Immature natural killer cell (primary cell): ENCODE measurements around the gene ZBTB39. TPM values are rescaled to one million over a fixed set of nuclear protein-coding genes. Genes with fewer than 3 reads are reported as not detected.
A peak's percentile ranks its signal among the peaks of the same experiment; 100 is the strongest.
"Not testable (repeated sequence)": the region's sequence is repeated elsewhere in the genome, so short reads cannot be mapped to it uniquely, and the experiment has no call there.

Experiments
- DNase-seq, 3 donors: peaks; one replicate each; pipeline ENCODE4 v3.0.0; 2022; ENCODE audit warnings: mixed read lengths in 1 of 3
- H3K27ac Mint-ChIP-seq, 6 donors: one replicate each; pipeline ENCODE4 v1.8.0; 2020; ENCODE audit warnings: mixed read lengths in 6 of 6, mild to moderate bottlenecking in 5 of 6, inconsistent platforms in 4 of 6, moderate library complexity in 3 of 6
- H3K27me3 Mint-ChIP-seq, 3 donors: one replicate each; pipeline ENCODE4 v1.8.0; 2020 to 2021; ENCODE audit warnings: low read depth in 3 of 3, mild to moderate bottlenecking in 3 of 3, mixed read lengths in 3 of 3, moderate library complexity in 3 of 3, inconsistent platforms in 1 of 3
- H3K36me3 Mint-ChIP-seq, 3 donors: one replicate each; pipeline ENCODE4 v1.8.0; 2020; ENCODE audit warnings: mixed read lengths in 3 of 3, inconsistent platforms in 2 of 3, mild to moderate bottlenecking in 2 of 3
- H3K4me1 Mint-ChIP-seq, 2 donors: one replicate each; pipeline ENCODE4 v1.8.0; 2020; ENCODE audit warnings: inconsistent platforms in 2 of 2, mild to moderate bottlenecking in 2 of 2, mixed read lengths in 2 of 2, moderate library complexity in 1 of 2
- H3K4me3 Mint-ChIP-seq, 5 donors: one replicate each; pipeline ENCODE4 v1.8.0; 2020; ENCODE audit warnings: mild to moderate bottlenecking in 5 of 5, mixed read lengths in 5 of 5, inconsistent platforms in 3 of 5, moderate library complexity in 3 of 5
- H3K9me3 Mint-ChIP-seq, 6 donors: one replicate each; pipeline ENCODE4 v1.8.0; 2020; ENCODE audit warnings: mild to moderate bottlenecking in 6 of 6, mixed read lengths in 6 of 6, inconsistent platforms in 4 of 6, moderate library complexity in 3 of 6
- polyA plus RNA-seq, 3 donors: library from polyadenylated mRNA; unstranded; fragments of 300-500 nt; fragmentation: Illumina TruSeq; gene quantifications; one replicate each; pipeline ENCODE4 v1.2.3, GENCODE V29; 2021

ZBTB39 gene, protein sequence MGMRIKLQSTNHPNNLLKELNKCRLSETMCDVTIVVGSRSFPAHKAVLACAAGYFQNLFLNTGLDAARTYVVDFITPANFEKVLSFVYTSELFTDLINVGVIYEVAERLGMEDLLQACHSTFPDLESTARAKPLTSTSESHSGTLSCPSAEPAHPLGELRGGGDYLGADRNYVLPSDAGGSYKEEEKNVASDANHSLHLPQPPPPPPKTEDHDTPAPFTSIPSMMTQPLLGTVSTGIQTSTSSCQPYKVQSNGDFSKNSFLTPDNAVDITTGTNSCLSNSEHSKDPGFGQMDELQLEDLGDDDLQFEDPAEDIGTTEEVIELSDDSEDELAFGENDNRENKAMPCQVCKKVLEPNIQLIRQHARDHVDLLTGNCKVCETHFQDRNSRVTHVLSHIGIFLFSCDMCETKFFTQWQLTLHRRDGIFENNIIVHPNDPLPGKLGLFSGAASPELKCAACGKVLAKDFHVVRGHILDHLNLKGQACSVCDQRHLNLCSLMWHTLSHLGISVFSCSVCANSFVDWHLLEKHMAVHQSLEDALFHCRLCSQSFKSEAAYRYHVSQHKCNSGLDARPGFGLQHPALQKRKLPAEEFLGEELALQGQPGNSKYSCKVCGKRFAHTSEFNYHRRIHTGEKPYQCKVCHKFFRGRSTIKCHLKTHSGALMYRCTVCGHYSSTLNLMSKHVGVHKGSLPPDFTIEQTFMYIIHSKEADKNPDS
- 1 to 10 TPM in 2 of 3 donors, not detected in 1; 1.1 to 2.6 TPM for polyA plus RNA-seq

DNA sequence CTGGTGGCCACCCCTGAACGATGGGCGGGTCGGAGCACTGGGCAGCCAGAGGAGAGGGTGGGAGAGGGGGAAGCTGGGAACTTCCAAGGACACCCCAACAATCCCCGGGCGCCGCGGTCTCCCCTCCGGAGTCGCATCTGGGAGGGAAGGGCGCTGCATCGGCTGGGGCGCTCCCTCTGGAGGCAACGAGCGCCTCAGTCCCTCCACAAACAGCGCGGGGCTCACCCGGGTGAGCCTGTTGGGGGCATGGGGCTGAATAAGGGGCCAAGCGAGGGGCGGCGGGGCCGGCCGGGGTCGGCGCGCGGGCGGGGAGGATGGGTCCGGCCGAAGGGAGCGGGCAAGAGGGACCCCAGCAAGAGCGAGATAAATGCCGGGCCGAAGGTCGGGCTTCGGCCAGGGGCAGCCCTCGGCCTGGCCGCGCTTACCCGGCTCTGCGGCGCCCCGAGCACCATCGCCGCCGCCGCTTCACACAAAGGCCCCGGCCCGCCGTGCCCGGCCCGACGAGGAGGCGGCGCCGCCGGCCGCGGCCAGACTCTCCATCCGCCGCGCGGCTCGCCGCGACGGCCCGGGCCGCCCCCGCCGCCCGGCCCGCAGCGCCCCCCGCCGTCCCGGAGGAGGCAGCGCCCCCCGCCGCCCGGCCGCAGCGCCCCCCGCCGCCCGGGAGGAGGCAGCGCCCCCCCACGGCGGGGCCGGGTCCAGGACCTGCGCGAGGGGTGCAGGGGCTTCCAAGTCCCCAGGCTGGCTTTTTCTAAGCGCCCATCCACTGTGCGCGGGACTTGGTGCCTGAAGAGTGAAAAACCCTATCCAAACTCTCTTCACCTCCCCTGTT is at the start of gene ZBTB39:
Gene ZBTB39, minus strand, starts transcription at position 567 of the 829 bp plus-strand sequence. CDS start 1,629 bp downstream, outside the sequence.
- peaks cover 8 to 21% (median 8%) of the 10 kb centered on the region in 3 donors for H3K36me3 Mint-ChIP-seq
- peaks cover 37 to 59% of the 10 kb centered on the region in 2 donors for H3K4me1 Mint-ChIP-seq
- DNase-seq = peak; percentile 64 to 75 (median 72)
- no peaks in the 10 kb centered on the region for H3K9me3 Mint-ChIP-seq
- peak within 1 kb of the TSS; percentile 85 to 95 (median 91) for H3K27ac Mint-ChIP-seq
- peaks cover 2 to 6% (median 3%) of the 10 kb centered on the region in 3 donors for H3K27me3 Mint-ChIP-seq
- H3K4me3 Mint-ChIP-seq = peak within 1 kb of the TSS; percentile 89 to 93 (median 93)

DNA sequence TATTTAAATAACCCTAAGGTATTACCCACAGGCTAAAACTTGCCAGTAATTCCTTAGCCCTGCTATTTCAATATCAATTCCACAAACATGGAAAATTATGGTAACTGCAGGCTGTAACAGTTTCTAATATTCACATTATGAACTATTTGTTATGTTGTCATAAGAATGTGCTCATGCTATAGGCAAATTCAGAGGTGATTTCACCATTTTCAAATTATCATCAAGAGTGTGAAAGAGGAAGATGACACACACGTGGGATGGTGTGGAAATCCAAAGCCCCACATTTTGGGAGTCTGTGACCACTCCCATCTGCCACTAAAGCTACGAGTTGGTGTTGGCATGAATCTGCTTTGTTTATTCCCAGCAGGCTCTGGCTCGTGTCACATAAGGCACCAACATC is 49.5 kb upstream of the ZBTB39 start:
- Mint-ChIP-seq H3K27me3 (peaks cover 0 to 1% (median under 1%) of the 10 kb centered on the region in 3 donors), H3K9me3 (no peaks in the 10 kb centered on the region), H3K4me3 (no peak overlapping the region), H3K27ac (no peak overlapping the region), H3K36me3 (peaks cover 0 to 23% (median 13%) of the 10 kb centered on the region in 3 donors), H3K4me1 (peaks cover 4 to 6% of the 10 kb centered on the region in 2 donors)
- DNase-seq = no peak

DNA sequence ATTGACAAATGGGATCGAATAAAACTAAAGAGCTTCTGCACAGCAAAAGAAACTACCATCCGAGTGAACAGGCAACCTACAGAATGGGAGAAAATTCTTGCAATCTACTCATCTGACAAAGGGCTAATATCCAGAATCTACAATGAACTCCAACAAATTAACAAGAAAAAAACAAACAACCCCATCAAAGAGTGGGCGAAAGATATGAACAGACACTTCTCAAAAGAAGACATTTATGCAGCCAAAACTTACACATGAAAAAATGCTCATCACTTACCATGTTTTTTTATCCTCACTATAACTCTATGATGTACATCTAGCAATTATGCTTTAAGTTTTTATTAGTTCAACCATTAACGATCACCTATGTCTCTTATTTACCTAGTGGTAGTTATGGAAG is 47.6 kb upstream of the ZBTB39 start:
- H3K9me3 Mint-ChIP-seq, DNase-seq, H3K27ac Mint-ChIP-seq, H3K27me3 Mint-ChIP-seq, H3K4me3 Mint-ChIP-seq: not testable (repeated sequence)
- Mint-ChIP-seq H3K4me1 (peaks cover 4 to 10% of the 10 kb centered on the region in 2 donors), H3K36me3 (peaks cover 0 to 14% (median 9%) of the 10 kb centered on the region in 3 donors)

DNA sequence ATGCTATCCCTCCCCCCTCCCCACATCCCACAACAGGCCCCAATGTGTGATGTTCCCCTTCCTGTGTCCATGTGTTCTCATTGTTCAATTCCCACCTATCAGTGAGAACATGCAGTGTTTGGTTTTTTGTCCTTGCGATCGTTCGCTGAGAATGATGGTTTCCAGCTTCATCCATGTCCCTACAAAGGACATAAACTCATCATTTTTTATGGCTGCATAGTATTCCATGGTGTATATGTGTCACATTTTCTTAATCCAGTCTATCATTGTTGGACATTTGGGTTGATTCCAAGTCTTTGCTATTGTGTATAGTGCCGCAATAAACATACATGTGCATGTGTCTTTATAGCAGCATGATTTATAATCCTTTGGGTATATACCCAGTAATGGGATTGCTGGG is 46.8 kb upstream of the ZBTB39 start:
- H3K4me1 Mint-ChIP-seq = peaks cover 6 to 17% of the 10 kb centered on the region in 2 donors
- not testable (repeated sequence) for H3K27ac Mint-ChIP-seq, H3K27me3 Mint-ChIP-seq, H3K9me3 Mint-ChIP-seq, DNase-seq, H3K36me3 Mint-ChIP-seq, H3K4me3 Mint-ChIP-seq

DNA sequence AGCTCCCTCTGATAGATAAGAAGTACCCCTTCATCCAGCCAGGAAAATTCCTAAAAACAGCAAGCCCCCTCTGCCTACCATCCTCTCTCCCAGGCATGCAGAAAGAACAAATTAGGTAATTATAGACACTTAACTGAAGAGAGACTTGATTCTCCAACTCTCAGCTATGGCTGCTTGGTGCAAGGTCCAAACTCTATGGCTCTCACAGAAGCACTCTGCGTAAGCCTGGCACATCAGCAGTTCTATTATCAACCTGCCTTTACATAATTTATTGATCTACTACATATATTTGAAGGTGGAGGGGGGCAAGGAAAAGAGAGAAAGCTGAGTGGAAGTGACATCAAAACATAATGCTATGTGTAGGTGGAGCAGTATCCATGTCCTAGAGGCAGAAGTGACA is 44.7 kb upstream of the ZBTB39 start:
- Mint-ChIP-seq H3K4me3 (no peak overlapping the region), H3K4me1 (peaks cover 25 to 38% of the 10 kb centered on the region in 2 donors), H3K9me3 (no peaks in the 10 kb centered on the region), H3K27ac (no peak overlapping the region), H3K36me3 (peaks cover 0 to 3% (median 0%) of the 10 kb centered on the region in 3 donors), H3K27me3 (peaks cover 3 to 11% (median 4%) of the 10 kb centered on the region in 3 donors)
- DNase-seq = no peak

DNA sequence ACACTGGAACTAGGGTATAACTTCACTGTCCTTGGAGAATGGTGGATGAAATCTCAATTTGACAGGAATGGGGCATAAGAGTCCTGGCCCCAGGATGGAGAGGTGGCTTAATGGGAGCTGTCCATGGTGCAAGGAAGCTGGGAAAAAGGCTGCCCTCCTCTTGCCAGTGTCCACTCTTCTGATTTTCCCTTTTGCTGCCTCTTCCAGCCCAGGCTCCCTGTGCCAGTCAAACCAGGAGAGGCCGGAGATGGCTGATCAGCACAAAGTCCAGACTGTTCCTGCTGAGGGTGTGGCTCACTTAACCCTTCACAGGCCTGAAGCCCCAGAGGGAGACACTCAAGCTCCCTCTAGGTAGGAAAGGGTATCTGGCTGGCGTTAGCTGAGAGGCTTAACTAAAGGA is 43.5 kb upstream of the ZBTB39 start, which contains the start of gene MYO1A:
Gene MYO1A, minus strand, starts transcription at position 240 of the 400 bp plus-strand sequence. CDS start 1,806 bp downstream, outside the sequence.
- peaks cover 0 to 3% (median 0%) of the 10 kb centered on the region in 3 donors for H3K36me3 Mint-ChIP-seq
- no peak within 1 kb of the TSS for H3K27ac Mint-ChIP-seq
- H3K27me3 Mint-ChIP-seq = peaks cover 6 to 11% (median 8%) of the 10 kb centered on the region in 3 donors
- H3K9me3 Mint-ChIP-seq = no peaks in the 10 kb centered on the region
- no peak within 1 kb of the TSS for H3K4me3 Mint-ChIP-seq
- no peak for DNase-seq
- peaks cover 25 to 42% of the 10 kb centered on the region in 2 donors for H3K4me1 Mint-ChIP-seq

DNA sequence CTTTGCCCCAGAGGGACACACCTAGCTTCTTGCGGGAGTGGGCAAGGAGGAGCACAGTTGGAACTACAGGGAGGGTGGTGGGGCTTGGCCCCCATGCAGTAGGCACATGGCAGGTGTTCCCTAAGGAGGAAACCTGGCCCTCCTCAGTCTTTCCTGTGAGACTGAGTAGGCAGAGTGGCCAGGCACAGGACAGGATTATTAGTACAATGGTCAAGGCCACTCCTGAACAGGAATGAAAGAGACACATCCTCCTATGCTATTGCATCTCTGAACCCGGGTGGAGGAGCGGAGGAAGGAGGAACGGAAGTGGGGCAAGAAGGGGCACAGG is 42.7 kb upstream of the ZBTB39 start:
- peaks cover 25 to 42% of the 10 kb centered on the region in 2 donors for H3K4me1 Mint-ChIP-seq
- H3K36me3 Mint-ChIP-seq = peaks cover 0 to 3% (median 0%) of the 10 kb centered on the region in 3 donors
- H3K27ac Mint-ChIP-seq = no peak overlapping the region
- peaks cover 6 to 11% (median 9%) of the 10 kb centered on the region in 3 donors for H3K27me3 Mint-ChIP-seq
- no peaks in the 10 kb centered on the region for H3K9me3 Mint-ChIP-seq
- DNase-seq = no peak
- H3K4me3 Mint-ChIP-seq = no peak overlapping the region

DNA sequence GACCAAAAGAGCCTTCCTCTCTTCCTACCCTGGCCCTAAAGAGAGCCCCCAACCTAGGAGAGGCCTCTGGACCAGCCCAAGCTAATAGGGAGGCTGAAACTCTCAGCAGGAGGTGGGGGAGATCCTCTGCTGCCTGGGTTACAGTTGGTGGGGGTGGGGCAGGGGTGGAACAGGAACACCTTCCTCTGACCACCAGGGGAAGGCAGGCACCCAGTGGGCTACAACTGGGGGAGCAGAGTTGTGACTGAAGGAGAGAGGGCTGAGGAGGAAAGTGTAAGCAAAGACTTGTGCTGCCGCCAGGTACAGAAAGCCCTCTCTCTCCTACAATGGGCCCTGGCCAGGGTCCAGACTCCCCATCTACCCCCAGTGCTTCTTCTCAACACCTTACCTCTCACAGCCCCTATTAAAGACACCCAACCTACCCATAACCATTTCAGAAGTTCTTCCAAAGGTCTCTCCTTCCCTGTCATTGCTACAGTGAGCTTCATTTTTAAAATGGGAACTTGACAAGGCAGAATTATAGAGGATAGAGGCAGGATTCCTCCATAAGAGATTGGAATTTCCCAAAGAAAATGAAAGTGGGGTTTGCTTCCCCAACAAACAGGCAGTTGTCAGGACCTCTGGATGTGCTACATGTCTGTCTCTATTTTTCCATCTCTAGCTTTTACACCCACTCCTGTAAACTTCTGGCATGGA is 42.2 kb upstream of the ZBTB39 start:
- H3K9me3 Mint-ChIP-seq = no peaks in the 10 kb centered on the region
- H3K27ac Mint-ChIP-seq = no peak overlapping the region
- no peak overlapping the region for H3K4me3 Mint-ChIP-seq
- DNase-seq = no peak
- peaks cover 6 to 11% (median 9%) of the 10 kb centered on the region in 3 donors for H3K27me3 Mint-ChIP-seq
- peaks cover 0 to 3% (median 0%) of the 10 kb centered on the region in 3 donors for H3K36me3 Mint-ChIP-seq
- H3K4me1 Mint-ChIP-seq = peaks cover 25 to 42% of the 10 kb centered on the region in 2 donors

DNA sequence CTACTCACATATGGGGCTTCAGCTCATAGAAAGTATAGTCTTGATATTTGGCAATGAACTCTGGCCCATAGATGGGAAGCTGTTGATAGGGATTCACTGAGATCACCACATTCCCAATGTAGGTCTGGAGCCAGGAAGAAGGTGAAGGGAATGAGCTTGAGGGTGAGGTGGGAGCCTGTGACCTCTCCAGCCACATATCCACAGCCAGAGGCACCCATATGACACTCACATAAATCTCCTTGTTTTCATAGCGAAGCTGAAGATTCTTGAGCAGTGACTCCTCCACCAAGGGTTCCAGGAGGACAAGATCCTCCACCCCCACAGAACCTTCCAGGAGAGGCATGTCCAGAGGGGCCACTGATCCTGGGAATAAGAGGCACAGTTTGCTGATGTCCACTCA is 41.6 kb upstream of the ZBTB39 start:
- DNase-seq = no peak
- H3K27ac Mint-ChIP-seq = peak overlapping the region in 2 of 6 donors; percentile 13 to 24
- peaks cover 25 to 42% of the 10 kb centered on the region in 2 donors for H3K4me1 Mint-ChIP-seq
- H3K27me3 Mint-ChIP-seq = peaks cover 6 to 11% (median 9%) of the 10 kb centered on the region in 3 donors
- no peaks in the 10 kb centered on the region for H3K9me3 Mint-ChIP-seq
- H3K4me3 Mint-ChIP-seq = peak overlapping the region in 4 of 5 donors; percentile 1 to 70 (median 58)
- peaks cover 0 to 3% (median 0%) of the 10 kb centered on the region in 3 donors for H3K36me3 Mint-ChIP-seq

DNA sequence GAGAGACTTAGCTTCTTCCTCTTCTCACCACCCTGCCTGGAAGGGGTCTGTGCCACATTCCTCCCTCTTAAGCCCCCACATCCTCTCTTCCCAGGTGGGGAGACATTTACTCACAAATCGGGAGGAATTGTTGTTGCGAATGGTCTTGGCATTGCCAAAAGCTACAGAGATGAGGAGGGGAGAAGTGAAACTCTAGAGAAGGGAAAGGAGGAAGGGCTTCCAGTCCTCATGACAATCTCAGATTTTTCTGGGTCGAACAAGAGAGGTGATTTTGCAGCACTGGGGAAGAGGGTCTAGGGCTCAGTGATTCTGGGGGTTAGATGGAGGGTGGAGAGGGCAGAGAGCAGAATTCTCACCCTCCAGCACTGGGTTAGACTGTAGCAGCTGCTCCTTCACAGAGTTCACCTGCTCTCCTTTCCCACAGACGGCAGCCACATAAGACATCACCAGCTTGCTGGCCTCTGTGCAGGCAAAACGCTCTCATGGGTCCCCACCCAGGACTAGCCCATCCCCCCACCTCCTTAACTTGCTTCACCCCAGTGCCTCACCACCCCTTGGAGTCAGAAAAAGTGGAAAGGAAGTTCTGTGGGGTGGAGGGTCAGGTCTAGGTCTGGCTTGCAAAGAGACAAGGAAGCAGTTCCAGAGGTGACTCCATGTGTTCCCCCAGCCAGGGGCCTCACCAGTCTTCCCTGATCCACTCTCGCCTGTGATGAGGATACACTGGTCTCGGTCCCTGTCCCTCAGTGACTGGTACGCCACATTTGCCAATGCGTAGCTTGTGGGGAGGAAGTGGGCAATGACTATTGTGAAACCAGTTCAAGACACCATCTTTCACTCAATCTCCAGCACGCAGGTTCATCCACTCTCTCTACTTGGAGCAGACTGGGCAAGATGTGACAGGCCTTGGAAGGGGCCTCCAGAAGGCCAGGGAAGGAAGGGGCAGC is 40.9 kb upstream of the ZBTB39 start:
- Mint-ChIP-seq H3K9me3 (no peaks in the 10 kb centered on the region), H3K4me1 (peaks cover 25 to 42% of the 10 kb centered on the region in 2 donors), H3K27me3 (peaks cover 6 to 16% (median 9%) of the 10 kb centered on the region in 3 donors), H3K27ac (peak overlapping the region; percentile 1 to 65 (median 26)), H3K36me3 (peaks cover 0 to 3% (median 0%) of the 10 kb centered on the region in 3 donors), H3K4me3 (peak overlapping the region; percentile 31 to 70 (median 59))
- DNase-seq = peak; percentile 55 to 65 (median 56)

DNA sequence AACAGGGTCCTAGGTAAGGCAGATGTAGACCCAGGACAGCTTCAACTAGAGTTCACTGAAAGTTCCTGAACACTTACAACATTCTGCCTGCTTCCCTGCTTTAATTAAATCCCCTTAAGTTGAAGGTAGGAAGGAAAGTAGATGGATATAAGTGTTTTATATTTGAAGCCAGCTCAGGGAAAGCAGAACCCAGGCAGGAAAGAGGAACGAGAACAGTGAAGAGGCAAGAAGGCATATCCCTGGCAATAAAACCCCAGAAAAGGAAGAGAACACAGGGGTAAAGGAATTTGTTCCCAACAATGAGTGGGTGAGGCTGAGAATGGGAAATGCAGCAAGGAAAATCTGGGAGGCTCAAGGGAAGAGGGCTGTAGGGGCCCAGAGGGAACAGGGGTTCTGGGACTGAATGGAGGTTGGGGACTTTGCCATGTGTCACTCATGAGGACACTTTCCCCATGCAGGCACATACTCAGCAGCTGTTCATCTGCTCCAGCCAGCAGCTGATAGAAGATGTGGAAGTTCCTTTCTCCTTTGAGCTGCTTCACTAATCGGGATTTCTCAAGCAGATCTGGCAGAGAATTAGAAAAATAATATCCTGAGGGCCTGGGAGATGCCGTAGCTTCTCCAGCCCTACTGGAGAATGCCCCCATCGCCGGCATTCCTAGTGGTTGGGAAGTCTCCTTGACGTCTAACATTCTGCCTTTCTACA is 39.9 kb upstream of the ZBTB39 start:
- DNase-seq = no peak
- peaks cover 25 to 40% of the 10 kb centered on the region in 2 donors for H3K4me1 Mint-ChIP-seq
- peaks cover 6 to 21% (median 9%) of the 10 kb centered on the region in 3 donors for H3K27me3 Mint-ChIP-seq
- peak overlapping the region in 1 of 6 donors; percentile 47 for H3K27ac Mint-ChIP-seq
- peak overlapping the region in 1 of 5 donors; percentile 70 for H3K4me3 Mint-ChIP-seq
- peaks cover 0 to 3% (median 0%) of the 10 kb centered on the region in 3 donors for H3K36me3 Mint-ChIP-seq
- H3K9me3 Mint-ChIP-seq = no peaks in the 10 kb centered on the region
